H1 (cell line): ENCODE measurements around the gene CLRN1. TPM values are rescaled to one million over a fixed set of nuclear protein-coding genes. Genes with fewer than 3 reads are reported as not detected.

Experiments used
- CTCF ChIA-PET: fragments of 300-600 bp; sonication (Branson Sonifier 250); formaldehyde crosslinking; loops from one replicate; lab custom pipeline; 2021; ENCODE audit not compliant: partially characterized antibody; lab: Charles Lee
- POLR2A ChIA-PET: fragments of 300-600 bp; sonication (Branson Sonifier 250); formaldehyde crosslinking; loops from one replicate; lab custom pipeline; 2021; ENCODE audit warnings: inconsistent platforms; ENCODE audit not compliant: partially characterized antibody; lab: Charles Lee
- DNase-seq, 2 experiments: peaks; one replicate each; pipeline versions ENCODE4 v3.0.0 to v3.0.0-alpha.2; 2010 to 2022; ENCODE audit warnings: low spot score in 2 of 2, low read depth in 1 of 2, mixed read lengths in 1 of 2
- FAIRE-seq: peaks from 2 replicates; lab custom pipeline; 2011; peaks lifted over from hg19 to GRCh38; lab: Jason Lieb, UNC
- H2AFZ ChIP-seq: 2 replicates; pipeline ENCODE4 v1.8.1; 2012; ENCODE audit warnings: low read length, inconsistent platforms
- H2AK5ac ChIP-seq: 2 replicates; pipeline ENCODE4 v1.6.1; 2013; ENCODE audit warnings: low read depth, low read length
- H2BK120ac ChIP-seq: replicated peaks from 2 replicates; pipeline ENCODE3; 2013; ENCODE audit warnings: low read depth, low read length, inconsistent platforms
- H2BK12ac ChIP-seq: 2 replicates; pipeline ENCODE4 v1.6.1; 2013; ENCODE audit warnings: low read depth, low read length
- H2BK15ac ChIP-seq: 2 replicates; pipeline ENCODE4 v1.6.1; 2013; ENCODE audit warnings: low read length
- H2BK20ac ChIP-seq: 2 replicates; pipeline ENCODE4 v1.6.1; 2013; ENCODE audit warnings: low read length
- H2BK5ac ChIP-seq: 2 replicates; pipeline ENCODE4 v1.6.1; 2013; ENCODE audit warnings: low read depth, low read length
- H3K14ac ChIP-seq: 2 replicates; pipeline ENCODE4 v1.6.1; 2013; ENCODE audit warnings: inconsistent platforms; ENCODE audit not compliant: insufficient read length
- H3K18ac ChIP-seq: 2 replicates; pipeline ENCODE4 v1.6.1; 2013; ENCODE audit warnings: low read length; ENCODE audit errors: extremely low read depth
- H3K23ac ChIP-seq: 2 replicates; pipeline ENCODE4 v1.6.1; 2013; ENCODE audit warnings: inconsistent platforms; ENCODE audit not compliant: insufficient read length
- H3K23me2 ChIP-seq: 2 replicates; pipeline ENCODE4 v1.6.1; 2013; ENCODE audit warnings: low read depth, low read length
- H3K27ac ChIP-seq: 2 replicates; pipeline ENCODE4 v1.6.1; 2011; ENCODE audit warnings: low read depth, low read length, inconsistent platforms
- H3K27me3 ChIP-seq, 4 experiments: replicated peaks in 1 of 4; 1 replicate in 1 of 4; 2 replicates in 3 of 4; pipeline versions ENCODE4 v1.6.1 to v1.8.1; 2011 to 2013; ENCODE audit warnings: low read length in 3 of 4, mild to moderate bottlenecking in 3 of 4, inconsistent platforms in 2 of 4, mixed read lengths in 2 of 4, moderate library complexity in 1 of 4; ENCODE audit not compliant: control insufficient read depth in 3 of 4, insufficient read depth in 3 of 4; ENCODE audit errors: extremely low read depth in 1 of 4
- H3K36me3 ChIP-seq, 4 experiments: 2 replicates each; pipeline versions ENCODE4 v1.6.1 to v1.8.1; 2011 to 2013; ENCODE audit warnings: mild to moderate bottlenecking in 4 of 4, low read length in 3 of 4, moderate library complexity in 2 of 4, control low read depth in 1 of 4, inconsistent platforms in 1 of 4; ENCODE audit not compliant: insufficient read depth in 4 of 4, control insufficient read depth in 2 of 4
- H3K4ac ChIP-seq: replicated peaks from 2 replicates; pipeline ENCODE3; 2013; ENCODE audit warnings: low read length, low read depth, mixed read lengths, inconsistent platforms; ENCODE audit not compliant: insufficient read length
- H3K4me1 ChIP-seq, 4 experiments: replicated peaks in 1 of 4; 1 replicate in 1 of 4; 2 replicates in 3 of 4; pipeline versions ENCODE4 v1.6.1 to v1.8.1; 2011 to 2013; ENCODE audit warnings: low read length in 3 of 4, inconsistent platforms in 2 of 4, mixed read lengths in 1 of 4; ENCODE audit not compliant: insufficient read depth in 4 of 4, control insufficient read depth in 3 of 4
- H3K4me2 ChIP-seq, 2 experiments: 2 replicates each; pipeline versions ENCODE4 v1.6.1 to v1.8.1; 2011 to 2013; ENCODE audit warnings: low read depth in 2 of 2, low read length in 2 of 2, control low read depth in 1 of 2, inconsistent platforms in 1 of 2, mild to moderate bottlenecking in 1 of 2; ENCODE audit not compliant: insufficient read depth in 1 of 2
- H3K4me3 ChIP-seq, 4 experiments: fragments of 200-600, 300-600 bp in 1 of 4; sonication (generic), shearing (Covaris generic), sonication (Bioruptor Twin) in 1 of 4; 2 replicates each; pipeline versions ENCODE4 v1.5.1 to v1.8.1; 2011 to 2016; ENCODE audit warnings: low read length in 4 of 4, low read depth in 3 of 4, control low read depth in 2 of 4, inconsistent platforms in 2 of 4, mild to moderate bottlenecking in 2 of 4, mixed read lengths in 1 of 4, moderate library complexity in 1 of 4; ENCODE audit not compliant: insufficient read depth in 2 of 4; ENCODE audit errors: extremely low read depth in 1 of 4
- H3K56ac ChIP-seq: replicated peaks from 2 replicates; pipeline ENCODE3; 2013; ENCODE audit warnings: low read depth, mild to moderate bottlenecking, mixed read lengths, low read length, inconsistent platforms; ENCODE audit not compliant: insufficient read length
- H3K79me1 ChIP-seq: 2 replicates; pipeline ENCODE4 v1.6.1; 2013; ENCODE audit warnings: low read depth, low read length, control low read depth
- H3K79me2 ChIP-seq, 2 experiments: 2 replicates each; pipeline versions ENCODE4 v1.6.1 to v1.8.1; 2012 to 2013; ENCODE audit warnings: low read length in 2 of 2, mild to moderate bottlenecking in 2 of 2, inconsistent platforms in 1 of 2; ENCODE audit not compliant: insufficient read depth in 2 of 2, control insufficient read depth in 1 of 2
- H3K9ac ChIP-seq, 4 experiments: replicated peaks in 1 of 4; 1 replicate in 1 of 4; 2 replicates in 3 of 4; pipeline versions ENCODE4 v1.6.1 to v1.8.1; 2011 to 2013; ENCODE audit warnings: low read depth in 3 of 4, low read length in 3 of 4, control low read depth in 2 of 4, mild to moderate bottlenecking in 2 of 4, moderate library complexity in 2 of 4, inconsistent platforms in 1 of 4; ENCODE audit errors: extremely low read depth in 1 of 4
- H3K9me3 ChIP-seq, 2 experiments: 2 replicates each; pipeline versions ENCODE4 v1.6.1 to v1.8.1; 2012 to 2013; ENCODE audit warnings: mild to moderate bottlenecking in 2 of 2, moderate library complexity in 2 of 2, control low read depth in 1 of 2, inconsistent platforms in 1 of 2, low read depth in 1 of 2, low read length in 1 of 2, mixed read lengths in 1 of 2; ENCODE audit not compliant: insufficient read depth in 2 of 2
- H4K20me1 ChIP-seq, 2 experiments: replicated peaks in 1 of 2; 2 replicates each; pipeline versions ENCODE3 to v1.8.1; 2011 to 2013; ENCODE audit warnings: inconsistent platforms in 2 of 2, low read length in 2 of 2, mild to moderate bottlenecking in 1 of 2; ENCODE audit not compliant: insufficient read depth in 2 of 2, control insufficient read depth in 1 of 2
- H4K5ac ChIP-seq: 2 replicates; pipeline ENCODE4 v1.6.1; 2013; ENCODE audit warnings: low read length, low read depth, mixed read lengths, inconsistent platforms; ENCODE audit not compliant: insufficient read length
- H4K8ac ChIP-seq: 2 replicates; pipeline ENCODE4 v1.8.0; 2013; ENCODE audit warnings: mild to moderate bottlenecking, moderate library complexity, low read length, inconsistent platforms; ENCODE audit not compliant: insufficient read depth; ENCODE audit errors: extremely low read depth
- H4K91ac ChIP-seq: replicated peaks from 2 replicates; pipeline ENCODE3; 2013; ENCODE audit warnings: low read length, mixed read lengths, inconsistent platforms; ENCODE audit not compliant: insufficient read length
- BCL11A ChIP-seq, 2 experiments: IDR thresholded peaks; one replicate each; pipeline ENCODE4 v1.6.1; 2011; ENCODE audit warnings: low read depth in 2 of 2, low read length in 2 of 2, mild to moderate bottlenecking in 2 of 2
- CREB1 ChIP-seq: IDR thresholded peaks from 2 replicates; pipeline ENCODE4 v1.6.1; 2012; ENCODE audit warnings: inconsistent platforms
- CTCF ChIP-seq, 3 experiments: IDR thresholded peaks; 1 replicate in 2 of 3; 2 replicates in 1 of 3; pipeline versions ENCODE4 v1.5.1 to v1.6.1; 2011; ENCODE audit warnings: low read length in 3 of 3, mild to moderate bottlenecking in 3 of 3, inconsistent platforms in 2 of 3, low read depth in 1 of 3, moderate library complexity in 1 of 3; ENCODE audit not compliant: insufficient read depth in 1 of 3; ENCODE audit errors: control extremely low read depth in 1 of 3
- EZH2 ChIP-seq: fragments of 200-600 bp; sonication (generic); IDR thresholded peaks from 2 replicates; pipeline ENCODE4 v1.7.1; 2012; ENCODE audit warnings: low read depth, mild to moderate bottlenecking, moderate library complexity, low read length, inconsistent platforms; ENCODE audit not compliant: severe bottlenecking
- MAFK ChIP-seq: IDR thresholded peaks from 2 replicates; pipeline ENCODE4 v1.6.1; 2012; ENCODE audit warnings: low read depth, mild to moderate bottlenecking, improper control_type of control experiment, low read length
- SIRT6 ChIP-seq: IDR thresholded peaks from one replicate; pipeline ENCODE4 v1.7.1; 2012; ENCODE audit warnings: low read length, inconsistent platforms
- SP2 ChIP-seq: IDR thresholded peaks from 2 replicates; pipeline ENCODE4 v1.6.1; 2012; ENCODE audit warnings: mild to moderate bottlenecking, low read length, inconsistent platforms
- TBP ChIP-seq: IDR thresholded peaks from 2 replicates; pipeline ENCODE4 v1.6.1; 2011; ENCODE audit warnings: low read depth, low read length, improper control_type of control experiment
- USF2 ChIP-seq: IDR thresholded peaks from 2 replicates; pipeline ENCODE4 v1.6.1; 2011; ENCODE audit warnings: low read length, improper control_type of control experiment
- WGBS, 2 experiments: shearing (Covaris generic) in 1 of 2; methylation state at CpG; one replicate each; pipeline versions ENCODE4 v1.1.6 to v1.1.7; 2013 to 2015; ENCODE audit warnings: low lambda C conversion rate in 2 of 2, mixed read lengths in 2 of 2, inconsistent platforms in 1 of 2, low coverage in 1 of 2, missing lambda C conversion rate in 1 of 2; ENCODE audit not compliant: insufficient replicate concordance in 2 of 2, insufficient coverage in 1 of 2, insufficient read length in 1 of 2; ENCODE audit errors: extremely low coverage in 1 of 2, missing lambda C conversion rate in 1 of 2; 5-methylcytosine and 5-hydroxymethylcytosine counted together
- polyA plus RNA-seq, 7 experiments: library from polyadenylated mRNA; depleted of rRNA in 3 of 7; stranded (reverse) in 5 of 7; unstranded in 2 of 7; fragments of >200 nt in 5 of 7; fragments of 200-250 nt in 2 of 7; gene quantifications; 1 replicate in 5 of 7; 2 replicates in 1 of 7; 4 replicates in 1 of 7; pipeline versions ENCODE4 v1.2.1 to v1.2.3, GENCODE V29; 2011 to 2013; ENCODE audit warnings: missing spikeins in 2 of 7, mixed read lengths in 2 of 7
- total RNA-seq: library from RNA; stranded (reverse); fragmentation: NEBNext Ultra II Directional; extraction: Animal tissue kit (Norgen Biotek cat#: 25700); gene quantifications from 2 replicates; pipeline ENCODE4 v1.2.1, GENCODE V29; 2021

Gene CLRN1
- total and polyA plus RNA-seq, 2 of the 8 experiments (the other 6 are each of a cell fraction or from before 2014, with no cell fraction given) = 0.20 to 0.35 TPM

GRCh38 chr3:150898046-150898754 is 74.3 kb downstream of the CLRN1 start:
- Histone ChIP-seq H3K23ac (no peak overlapping the region), H2BK15ac (no peak overlapping the region), H3K36me3 (no peaks in the 10 kb centered on the region), H2AFZ (no peak overlapping the region), H3K9me3 (no peaks in the 10 kb centered on the region), H2BK5ac (no peak overlapping the region), H3K56ac (no peak overlapping the region), H4K5ac (no peak overlapping the region), H3K27me3 (no peaks in the 10 kb centered on the region), H3K79me2 (no peaks in the 10 kb centered on the region), H2AK5ac (no peak overlapping the region), H4K8ac (no peak overlapping the region), H3K4ac (no peak overlapping the region), H3K9ac (no peak overlapping the region), H4K20me1 (no peaks in the 10 kb centered on the region), H4K91ac (no peak overlapping the region), H3K4me3 (no peak overlapping the region), H2BK120ac (no peak overlapping the region), H3K79me1 (no peaks in the 10 kb centered on the region), H3K27ac (no peak overlapping the region), H3K4me1 (no peaks in the 10 kb centered on the region), H3K4me2 (no peak overlapping the region), H2BK20ac (no peak overlapping the region), H2BK12ac (no peak overlapping the region), H3K23me2 (no peaks in the 10 kb centered on the region; the same call in 1 of the 2 replicates), H3K18ac (no peak overlapping the region), H3K14ac (no peak overlapping the region)
- ChIA-PET CTCF (interaction anchor here (1.0 to 2.0 kb wide), 5 partner anchors 9 to 60 kb away, joined by 3 to 6 read pairs (median 4); no protein-coding TSS in a partner anchor), POLR2A (interaction anchor here (0.6 to 1.1 kb wide), 2 partner anchors 9 to 355 kb away, joined by 3 to 4 read pairs; no protein-coding TSS in a partner anchor)
- WGBS, 2 experiments = 83% methylated on average over 3 of the region's 3 CpGs; no CpG with 5 or more reads in 1 of the 2 experiments
- DNase-seq = no peak
- no peak for FAIRE-seq
- TF ChIP-seq BCL11A (IDR thresholded peaks at IDR 0.05; ENCODE audit: low read depth in 2 of 2, low read length in 2 of 2) = no peak
- TF ChIP-seq MAFK = no peak
- no peak for TF ChIP-seq CREB1
- TF ChIP-seq EZH2 = no peak
- no peak for TF ChIP-seq SP2
- no peak for TF ChIP-seq TBP
- no peak for TF ChIP-seq USF2
- no peak for TF ChIP-seq SIRT6
- no peak for TF ChIP-seq CTCF (IDR thresholded peaks at IDR 0.05; ENCODE audit: control extremely low read depth in 1 of 3, insufficient read depth in 1 of 3, low read depth in 1 of 3, low read length in 3 of 3)
